HCT116 (cell line): Measurements from ENCODE around the gene SCUBE2. TPM values are rescaled to one million over a fixed set of nuclear protein-coding genes. Genes with fewer than 3 reads are reported as not detected.
"Not testable (repeated sequence)": the region's sequence is repeated elsewhere in the genome, so short reads cannot be mapped to it uniquely, and the experiment has no call there.

Experiments used
- ATAC-seq: fragments of 200-7000 bp; cut with Tn5 transposase; 2 replicates; pipeline ENCODE4 v1.9.1; 2020; ENCODE audit warnings: mild to moderate bottlenecking, moderate library complexity
- BruUV-seq: library from RNA; stranded (reverse); fragments of 400-500 nt; replicated peaks from 2 replicates; lab custom pipeline; 2021; lab: Mats Ljungman, UMichigan
- CTCF ChIA-PET: fragments of 300-600 bp; sonication (Branson Sonifier 250); formaldehyde crosslinking; loops from one replicate; lab custom pipeline; 2021; ENCODE audit warnings: antibody characterized with exemption; lab: Charles Lee
- POLR2A ChIA-PET: fragments of 300-600, 350-600 bp; sonication (Branson Sonifier 250); formaldehyde crosslinking; loops from one replicate; lab custom pipeline; 2021; ENCODE audit warnings: antibody characterized with exemption; lab: Charles Lee
- RAD21 ChIA-PET, 2 experiments: fragments of 300-600 bp; sonication (Branson Sonifier 250); formaldehyde crosslinking; loops; one replicate each; lab custom pipeline; 2023; ENCODE audit warnings: low total read pairs in 2 of 2; ENCODE audit not compliant: uncharacterized antibody in 2 of 2, unreplicated experiment in 2 of 2, low non-redundant PET in 1 of 2; lab: Charles Lee
- DNase-seq: peaks from one replicate; pipeline ENCODE4 v3.0.0-alpha.2; 2010; ENCODE audit warnings: low read depth, low spot score
- H2AFZ ChIP-seq: fragments of 200-600 bp; shearing (Covaris generic), sonication (generic); 2 replicates; pipeline ENCODE4 v1.6.1; 2017; ENCODE audit warnings: low read depth, mixed run types, mixed read lengths, antibody characterized with exemption, low read length; ENCODE audit not compliant: poor library complexity, severe bottlenecking
- H3K27ac ChIP-seq: 2 replicates; pipeline ENCODE4 v1.5.1; 2012; ENCODE audit warnings: low read depth, low read length
- H3K27me3 ChIP-seq: fragments of 200-600 bp; sonication (generic); 2 replicates; pipeline ENCODE4 v1.6.1; 2016; ENCODE audit warnings: mixed run types, low read length, mixed read lengths; ENCODE audit not compliant: insufficient read depth
- H3K36me3 ChIP-seq, 2 experiments: fragments of 200-500 bp in 1 of 2; fragments of 200-600 bp in 1 of 2; sonication (Bioruptor generic) in 1 of 2; sonication (generic) in 1 of 2; 2 replicates each; pipeline versions ENCODE4 v1.5.1 to v1.6.1; 2014 to 2016; ENCODE audit warnings: low read length in 2 of 2, inconsistent platforms in 1 of 2, mixed read lengths in 1 of 2, mixed run types in 1 of 2; ENCODE audit not compliant: insufficient read depth in 2 of 2, control insufficient read depth in 1 of 2
- H3K4me1 ChIP-seq, 2 experiments: fragments of 200-600 bp in 1 of 2; sonication (generic) in 1 of 2; 2 replicates each; pipeline versions ENCODE4 v1.5.1 to v1.6.1; 2012 to 2017; ENCODE audit warnings: low read length in 2 of 2, inconsistent platforms in 1 of 2, mild to moderate bottlenecking in 1 of 2, mixed read lengths in 1 of 2, mixed run types in 1 of 2, moderate library complexity in 1 of 2; ENCODE audit not compliant: insufficient read depth in 2 of 2, control insufficient read depth in 1 of 2
- H3K4me2 ChIP-seq: fragments of 200-600 bp; sonication (generic); 2 replicates; pipeline ENCODE4 v1.6.1; 2017; ENCODE audit warnings: mixed run types, low read length, mixed read lengths
- H3K4me3 ChIP-seq, 2 experiments: fragments of 200-600 bp in 1 of 2; sonication (generic) in 1 of 2; replicated peaks in 1 of 2; 2 replicates each; pipeline ENCODE4 v1.5.1; 2011 to 2016; ENCODE audit warnings: low read length in 2 of 2, control low read depth in 1 of 2, low read depth in 1 of 2, mild to moderate bottlenecking in 1 of 2, mixed read lengths in 1 of 2, mixed run types in 1 of 2
- H3K79me2 ChIP-seq: fragments of 200-600 bp; sonication (generic); 2 replicates; pipeline ENCODE4 v1.6.1; 2017; ENCODE audit warnings: mild to moderate bottlenecking, mixed run types, low read length, moderate library complexity, mixed read lengths; ENCODE audit not compliant: insufficient read depth
- H3K9ac ChIP-seq: fragments of 200-600 bp; sonication (generic); 2 replicates; pipeline ENCODE4 v1.6.1; 2016; ENCODE audit warnings: low read length, mixed read lengths
- H3K9me2 ChIP-seq: fragments of 200-600 bp; sonication (generic), shearing (Covaris generic); 2 replicates; pipeline ENCODE4 v1.6.1; 2017; ENCODE audit warnings: mixed run types, mild to moderate bottlenecking, moderate library complexity; ENCODE audit not compliant: insufficient read depth
- H3K9me3 ChIP-seq, 2 experiments: fragments of 200-500 bp in 1 of 2; fragments of 200-600 bp in 1 of 2; sonication (Bioruptor generic) in 1 of 2; sonication (generic) in 1 of 2; 2 replicates each; pipeline ENCODE4 v1.6.1; 2014 to 2017; ENCODE audit warnings: low read length in 2 of 2, mixed read lengths in 2 of 2, inconsistent platforms in 1 of 2, low read depth in 1 of 2, mild to moderate bottlenecking in 1 of 2, mixed run types in 1 of 2, moderate library complexity in 1 of 2; ENCODE audit not compliant: control insufficient read depth in 1 of 2, insufficient read depth in 1 of 2
- H4K20me1 ChIP-seq: fragments of 200-600 bp; sonication (generic), shearing (Covaris generic); 2 replicates; pipeline ENCODE4 v1.6.1; 2017; ENCODE audit warnings: mixed run types, mild to moderate bottlenecking, moderate library complexity; ENCODE audit not compliant: insufficient read depth
- CEBPB ChIP-seq: IDR thresholded peaks from 2 replicates; pipeline ENCODE4 v1.6.1; 2012; ENCODE audit warnings: low read depth
- CTCF ChIP-seq, 3 experiments: fragments of 200-600 bp in 1 of 3; sonication (generic) in 1 of 3; IDR thresholded peaks in 2 of 3; conservative IDR thresholded peaks in 1 of 3; 2 replicates each; pipeline ENCODE4 v1.5.1; 2012 to 2017; ENCODE audit warnings: low read depth in 2 of 3, low read length in 2 of 3, antibody characterized with exemption in 1 of 3, borderline replicate concordance in 1 of 3, control low read depth in 1 of 3, mild to moderate bottlenecking in 1 of 3, mixed read lengths in 1 of 3, mixed run types in 1 of 3, moderate library complexity in 1 of 3; ENCODE audit not compliant: insufficient read depth in 1 of 3
- EGR1 ChIP-seq: IDR thresholded peaks from 2 replicates; pipeline ENCODE4 v1.6.1; 2012; ENCODE audit warnings: low read depth
- ELF1 ChIP-seq: IDR thresholded peaks from 2 replicates; pipeline ENCODE4 v1.6.1; 2012; ENCODE audit warnings: low read depth, borderline replicate concordance
- EZH2 ChIP-seq: fragments of 200-600 bp; sonication (generic); IDR thresholded peaks from 2 replicates; pipeline ENCODE4 v1.6.1; 2017; ENCODE audit warnings: antibody characterized with exemption, mixed run types
- EZH2phosphoT487 ChIP-seq: fragments of 200-600 bp; IDR thresholded peaks from 2 replicates; pipeline ENCODE4 v1.6.1; 2018; ENCODE audit warnings: antibody characterized with exemption, borderline replicate concordance
- FOSL1 ChIP-seq: IDR thresholded peaks from 2 replicates; pipeline ENCODE4 v1.6.1; 2012; ENCODE audit warnings: low read depth
- POLR2A ChIP-seq: IDR thresholded peaks from 2 replicates; pipeline ENCODE4 v1.7.0; 2011; ENCODE audit warnings: borderline replicate concordance; ENCODE audit not compliant: insufficient read depth, insufficient read length; ENCODE audit errors: extremely low read depth
- POLR2AphosphoS5 ChIP-seq: IDR thresholded peaks from 2 replicates; pipeline ENCODE4 v1.6.1; 2011; ENCODE audit warnings: mild to moderate bottlenecking, low read depth, low read length, moderate library complexity
- RAD21 ChIP-seq: IDR thresholded peaks from 2 replicates; pipeline ENCODE4 v1.6.1; 2012; ENCODE audit warnings: low read depth, mild to moderate bottlenecking
- REST ChIP-seq: IDR thresholded peaks from 2 replicates; pipeline ENCODE4 v1.6.1; 2012; ENCODE audit warnings: low read depth
- SIN3A ChIP-seq: IDR thresholded peaks from 2 replicates; pipeline ENCODE4 v1.6.1; 2012; ENCODE audit warnings: low read depth
- TCF7L2 ChIP-seq: IDR thresholded peaks from 2 replicates; pipeline ENCODE4 v1.7.0; 2011; ENCODE audit warnings: borderline replicate concordance, inconsistent platforms; ENCODE audit not compliant: insufficient read depth, insufficient read length; ENCODE audit errors: extremely low read depth
- intact Hi-C: fragments of 100-400 bp; cut with micrococcal nuclease; formaldehyde crosslinking; loops from 2 replicates; pipeline ENCODE4 v1.10.0; 2022
- total RNA-seq: library from RNA; stranded (reverse); gene quantifications from one replicate; pipeline ENCODE4 v1.2.1, GENCODE V29; 2021; ENCODE audit not compliant: unreplicated experiment

Gene SCUBE2
- total RNA-seq, 1 experiment from 2014 or later, result 1.3 TPM

GRCh38 chr11:9099617-9100016, 8.2 kb upstream of the SCUBE2 start:
- no peaks in the 10 kb centered on the region for H3K79me2 ChIP-seq
- no peak overlapping the region for H3K27ac ChIP-seq
- H3K4me1 ChIP-seq, result no peaks in the 10 kb centered on the region
- ChIA-PET CTCF (no interaction called here), POLR2A (no interaction called here), RAD21 (no interaction called here)
- no peak overlapping the region for H2AFZ ChIP-seq
- intact Hi-C loops, result no loop called here
- H3K4me3 ChIP-seq, result no peak overlapping the region
- no peak overlapping the region for H3K4me2 ChIP-seq
- no peak for ATAC-seq
- no peak for TF ChIP-seq EGR1
- TF ChIP-seq FOSL1, result no peak
- no peak for TF ChIP-seq RAD21
- TF ChIP-seq EZH2phosphoT487, result no peak
- no peak for TF ChIP-seq CEBPB
- no peak for TF ChIP-seq EZH2
- TF ChIP-seq TCF7L2, result no peak
- no peak for TF ChIP-seq REST
- no peak for TF ChIP-seq SIN3A
- no peak for TF ChIP-seq POLR2A
- TF ChIP-seq POLR2AphosphoS5, result no peak
- TF ChIP-seq CTCF (IDR thresholded peaks at IDR 0.05 in 2 of 3, conservative IDR thresholded peaks at IDR 0.05 in 1 of 3; ENCODE audit: borderline replicate concordance in 1 of 3, insufficient read depth in 1 of 3, low read depth in 2 of 3, low read length in 2 of 3), result no peak
- TF ChIP-seq ELF1, result no peak
- BruUV-seq, result no TSS peak
- H4K20me1 ChIP-seq, result no peaks in the 10 kb centered on the region
- H3K9me2 ChIP-seq, result no peaks in the 10 kb centered on the region
- H3K36me3 ChIP-seq, result no peaks in the 10 kb centered on the region
- no peaks in the 10 kb centered on the region for H3K27me3 ChIP-seq
- H3K9me3 ChIP-seq, result no peaks in the 10 kb centered on the region
- H3K9ac ChIP-seq, result no peak overlapping the region
- DNase-seq, result no peak

- CTCF ChIA-PET, H3K27ac ChIP-seq, H3K27me3 ChIP-seq, POLR2A ChIA-PET, RAD21 ChIA-PET, H3K4me2 ChIP-seq, DNase-seq, H3K9me2 ChIP-seq, H3K9me3 ChIP-seq, H4K20me1 ChIP-seq, H3K9ac ChIP-seq, intact Hi-C loops, H3K79me2 ChIP-seq, ATAC-seq, H3K4me1 ChIP-seq, H3K36me3 ChIP-seq, H3K4me3 ChIP-seq, H2AFZ ChIP-seq, BruUV-seq: not testable (repeated sequence)
Measured at GRCh38 chr11:9098455-9098854, 7.1 kb upstream of the SCUBE2 start.
